Gastroesophageal sphincter (tissue), 3 donors: ENCODE measurements around the gene UPF3A.

ENCODE experiments used
- POLR2A ChIP-seq, 2 donors: fragments of 450-650 bp; IDR thresholded peaks; one replicate each; pipeline ENCODE4 v1.6.1; 2017; ENCODE audit warnings: antibody characterized with exemption in 2 of 2, mild to moderate bottlenecking in 2 of 2, moderate library complexity in 1 of 2
- TF ChIP-seq, protein P1 (sequence below), 4 experiments: fragments of 200-600 bp in 2 of 4; fragments of 450-650 bp in 2 of 4; sonication (generic) in 1 of 4; IDR thresholded peaks; one replicate each; pipeline ENCODE4 v1.5.1; 2017 to 2019; ENCODE audit warnings: antibody characterized with exemption in 4 of 4, mild to moderate bottlenecking in 2 of 4, moderate library complexity in 2 of 4

DNA sequence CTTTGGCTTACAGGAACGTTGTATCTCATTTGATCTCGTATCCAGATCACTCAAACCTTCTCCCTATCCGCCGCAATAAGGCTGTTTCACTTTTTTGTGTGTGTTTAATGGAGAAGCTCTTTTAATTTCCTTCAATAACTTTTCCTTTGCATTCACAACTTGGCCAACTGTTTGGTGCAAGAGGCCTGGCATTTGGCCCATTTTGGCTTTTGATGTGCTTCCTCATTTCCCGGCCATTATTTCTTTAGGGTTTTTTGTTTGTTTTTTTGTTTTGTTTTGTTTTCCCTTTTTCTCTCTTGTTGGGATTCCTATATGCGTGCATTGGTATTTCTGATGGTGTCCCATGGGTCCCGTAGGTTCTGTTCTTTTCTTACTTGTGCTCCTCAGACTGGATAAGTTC lies 6.1 kb upstream of the UPF3A start:
- TF ChIP-seq POLR2A (IDR thresholded peaks at IDR 0.05) = no peak
- TF ChIP-seq, protein P1, sequence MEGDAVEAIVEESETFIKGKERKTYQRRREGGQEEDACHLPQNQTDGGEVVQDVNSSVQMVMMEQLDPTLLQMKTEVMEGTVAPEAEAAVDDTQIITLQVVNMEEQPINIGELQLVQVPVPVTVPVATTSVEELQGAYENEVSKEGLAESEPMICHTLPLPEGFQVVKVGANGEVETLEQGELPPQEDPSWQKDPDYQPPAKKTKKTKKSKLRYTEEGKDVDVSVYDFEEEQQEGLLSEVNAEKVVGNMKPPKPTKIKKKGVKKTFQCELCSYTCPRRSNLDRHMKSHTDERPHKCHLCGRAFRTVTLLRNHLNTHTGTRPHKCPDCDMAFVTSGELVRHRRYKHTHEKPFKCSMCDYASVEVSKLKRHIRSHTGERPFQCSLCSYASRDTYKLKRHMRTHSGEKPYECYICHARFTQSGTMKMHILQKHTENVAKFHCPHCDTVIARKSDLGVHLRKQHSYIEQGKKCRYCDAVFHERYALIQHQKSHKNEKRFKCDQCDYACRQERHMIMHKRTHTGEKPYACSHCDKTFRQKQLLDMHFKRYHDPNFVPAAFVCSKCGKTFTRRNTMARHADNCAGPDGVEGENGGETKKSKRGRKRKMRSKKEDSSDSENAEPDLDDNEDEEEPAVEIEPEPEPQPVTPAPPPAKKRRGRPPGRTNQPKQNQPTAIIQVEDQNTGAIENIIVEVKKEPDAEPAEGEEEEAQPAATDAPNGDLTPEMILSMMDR (IDR thresholded peaks at IDR 0.05) = no peak
